ENCODE measurements around the gene KRTAP3-3.
"Not testable (repeated sequence)": the region's sequence is repeated elsewhere in the genome, so short reads cannot be mapped to it uniquely, and the experiment has no call there.

Gene KRTAP3-3

DNA sequence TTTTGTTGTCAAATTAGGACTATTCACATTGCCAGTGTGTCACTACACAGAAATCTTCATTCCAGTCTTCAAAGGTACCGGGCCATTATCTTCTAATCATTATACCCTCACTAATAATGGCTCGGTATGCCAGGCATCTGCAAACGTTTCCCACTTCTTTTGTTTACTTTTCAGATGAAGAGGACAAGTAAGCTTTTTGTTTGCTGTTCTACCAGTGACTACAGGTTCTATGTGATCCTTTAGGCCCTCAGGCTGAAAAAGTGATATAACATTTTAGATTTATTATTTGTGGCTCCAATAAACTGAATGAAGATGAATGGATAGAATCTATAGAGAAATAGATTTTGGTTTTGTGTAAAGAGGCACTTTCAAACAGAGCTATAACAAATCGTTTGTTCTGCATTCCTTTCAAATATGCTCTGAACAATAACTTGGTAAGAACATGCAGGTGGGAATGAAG is 15.4 kb upstream of the KRTAP3-3 start:
- no peak overlapping the region for H3K27ac ChIP-seq

DNA sequence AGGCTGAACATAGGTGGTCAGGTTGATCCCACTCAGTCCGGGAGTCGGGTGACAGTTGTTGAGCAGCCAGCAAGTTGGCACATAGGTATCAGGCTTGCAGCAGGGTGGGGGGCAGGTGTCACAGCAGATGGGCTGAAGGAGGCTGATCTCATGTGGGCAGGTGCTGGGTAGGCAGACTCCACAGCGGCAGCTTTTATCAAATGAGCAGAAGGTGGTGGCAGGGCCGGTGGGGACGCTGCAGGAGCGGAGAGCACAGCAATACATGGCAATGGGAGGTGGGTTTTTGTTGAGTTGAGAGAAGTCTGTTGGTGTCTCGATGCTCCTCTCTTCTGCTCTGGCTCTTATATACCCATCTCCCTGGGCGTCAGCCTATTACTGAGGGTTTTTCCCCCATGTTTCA is 14.8 kb upstream of the KRTAP3-3 start, which contains the start of gene KRTAP3-1:
Gene KRTAP3-1, minus strand, starts transcription at position 318 of the 400 bp plus-strand sequence. Its CDS starts 54 bp downstream, at position 264.
- no peak within 1 kb of the TSS for H3K27ac ChIP-seq
- H3K4me3 ChIP-seq: no peak within 1 kb of the TSS

More for the DNA sequence above, 15.4 kb upstream of the KRTAP3-3 start:
- no peak overlapping the region for H3K4me3 ChIP-seq

DNA sequence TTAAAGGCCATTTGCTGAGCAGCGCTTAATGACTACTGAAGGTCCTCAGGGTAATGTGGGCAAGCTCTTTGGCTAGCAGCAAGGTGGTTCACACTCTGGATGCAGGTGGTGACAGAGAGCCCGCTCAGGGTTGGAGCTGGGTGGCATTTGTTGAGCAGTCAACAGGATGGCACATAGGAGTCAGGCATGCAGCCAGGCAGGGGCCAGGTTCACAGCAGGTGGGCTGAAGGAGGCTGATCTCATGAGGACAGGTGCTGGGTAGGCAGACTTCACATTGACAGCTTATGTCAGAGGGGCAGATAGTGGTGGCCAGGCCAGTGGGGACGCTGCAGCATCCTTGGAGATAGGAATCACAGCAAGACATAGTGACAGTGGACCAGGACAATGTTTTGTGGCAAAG is 10.4 kb upstream of the KRTAP3-3 start:
- Histone ChIP-seq H3K4me3 (no peak overlapping the region), H3K27ac (no peak overlapping the region)

DNA sequence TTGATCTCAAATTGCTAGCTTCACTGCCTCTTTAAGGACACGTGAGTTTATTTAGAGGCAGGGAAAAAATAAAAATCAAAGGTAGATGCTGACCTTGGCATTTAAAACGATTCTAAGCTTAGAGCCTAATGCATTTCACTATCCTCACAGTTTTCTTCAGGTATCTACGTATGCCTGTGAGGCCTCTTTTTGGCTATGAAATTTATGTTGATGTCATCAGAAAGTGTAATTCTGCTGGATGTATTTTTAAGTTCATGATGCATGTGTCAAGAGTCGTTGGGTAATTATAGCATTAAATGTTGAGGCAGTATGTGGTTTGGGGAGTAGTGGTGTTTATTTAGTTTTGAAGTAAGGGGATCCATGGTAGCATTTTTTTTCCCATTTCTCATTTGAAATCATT is 10.0 kb upstream of the KRTAP3-3 start:
- H3K27ac ChIP-seq: no peak overlapping the region
- no peak overlapping the region for H3K4me3 ChIP-seq

DNA sequence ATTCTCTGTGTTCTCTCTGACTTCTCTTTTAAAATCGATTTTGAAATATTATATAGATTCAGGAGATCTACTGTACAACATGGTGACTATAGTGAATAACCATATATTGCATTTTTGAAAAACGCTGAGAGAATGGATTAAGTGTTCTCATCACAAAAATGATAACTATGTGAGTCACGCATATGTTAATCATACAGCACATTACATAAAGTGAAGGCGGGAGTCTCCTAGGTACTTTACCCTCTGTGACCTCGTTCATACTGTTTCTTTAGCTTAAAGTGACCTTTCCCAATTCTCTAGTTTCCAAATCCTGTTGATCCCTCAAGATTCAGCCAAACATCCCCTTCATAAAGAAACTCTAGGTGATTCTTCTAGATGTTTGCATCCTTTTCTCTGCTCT is 8.8 kb upstream of the KRTAP3-3 start:
- Histone ChIP-seq H3K27ac (no peak overlapping the region), H3K4me3 (no peak overlapping the region)

DNA sequence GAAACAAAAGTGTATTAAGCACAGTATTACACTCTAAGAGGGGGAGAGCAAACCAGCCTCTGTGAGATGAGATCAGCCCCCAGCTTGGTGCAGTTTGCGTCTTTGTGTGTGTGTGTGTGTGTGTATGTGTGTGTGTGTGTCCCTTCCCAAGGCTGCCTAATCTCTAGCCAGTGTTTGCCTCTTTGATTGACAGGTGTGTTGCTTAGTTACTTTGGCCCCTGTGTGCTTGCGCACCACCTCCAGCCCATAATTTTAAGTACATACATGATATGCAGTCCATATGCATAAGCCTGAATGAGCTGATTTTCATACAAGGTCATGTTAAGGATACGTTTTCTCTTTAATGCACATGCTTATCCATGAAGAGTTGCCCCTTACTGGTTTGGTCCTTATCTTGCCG is 7.8 kb upstream of the KRTAP3-3 start:
- Histone ChIP-seq H3K4me3 (no peak overlapping the region), H3K27ac (no peak overlapping the region)

DNA sequence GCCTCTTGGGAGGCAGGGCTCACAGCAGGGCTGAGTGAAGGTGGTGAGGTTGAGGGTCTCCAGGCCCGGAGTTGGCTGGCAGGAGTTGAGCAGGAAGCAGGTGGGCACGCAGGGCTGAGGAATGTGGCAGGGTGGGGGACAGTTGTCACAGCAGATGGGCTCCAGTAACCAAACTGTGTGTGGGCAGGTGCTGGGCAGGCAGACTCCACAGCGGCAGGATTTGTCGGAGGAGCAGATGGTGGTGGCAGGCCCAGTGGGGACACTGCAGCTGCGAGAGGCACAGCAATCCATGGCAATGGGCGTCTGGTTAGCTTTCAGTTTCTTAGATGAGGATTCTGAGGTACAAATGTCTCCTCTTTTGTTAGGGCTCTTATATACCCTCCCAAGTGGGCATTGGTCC is 5.6 kb upstream of the KRTAP3-3 start, which contains the start of gene KRTAP3-2:
Gene KRTAP3-2, minus strand, starts transcription at position 344 of the 400 bp plus-strand sequence. Its CDS starts 53 bp downstream, at position 291.
- H3K4me3 ChIP-seq, H3K27ac ChIP-seq: not testable (repeated sequence)

DNA sequence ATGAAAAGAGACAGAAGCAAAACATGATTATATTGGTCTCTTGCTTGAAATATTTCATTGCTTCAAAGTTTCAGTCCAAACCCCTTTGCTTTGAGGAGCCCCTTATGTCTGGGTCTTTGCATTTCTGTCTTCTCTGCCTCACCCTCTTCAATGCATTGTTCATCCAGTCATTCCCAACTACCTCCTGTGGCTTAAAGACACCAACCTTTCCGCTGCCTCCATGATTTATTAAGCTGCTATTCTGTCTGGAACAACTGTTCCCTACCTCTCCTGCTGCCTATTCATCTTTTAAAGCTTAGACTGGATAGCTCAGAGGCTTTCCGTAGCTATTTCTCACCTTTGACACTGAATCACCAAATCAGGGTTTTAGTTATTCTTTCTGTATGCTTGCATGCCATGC is 3.4 kb upstream of the KRTAP3-3 start:
- Histone ChIP-seq H3K27ac (no peak overlapping the region), H3K4me3 (no peak overlapping the region)

DNA sequence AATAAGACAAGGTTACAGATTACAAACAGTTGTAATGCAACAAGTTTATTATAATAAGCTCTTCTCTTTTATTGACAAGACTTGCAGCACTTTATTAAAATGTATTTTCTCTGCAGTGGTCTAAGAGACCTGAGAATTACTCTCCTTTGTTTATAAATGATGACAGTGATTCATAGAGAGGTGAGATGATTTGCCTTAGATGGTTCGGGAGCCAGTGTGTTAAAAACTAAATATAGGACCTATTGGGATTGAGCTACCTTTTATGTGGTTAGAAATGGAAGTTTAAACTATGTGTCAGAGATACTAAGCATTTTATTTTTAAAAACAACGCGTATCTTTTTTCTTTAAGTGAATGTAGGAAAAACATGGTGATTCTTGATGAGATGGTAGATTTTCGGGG is 2.9 kb upstream of the KRTAP3-3 start:
- no peak overlapping the region for H3K4me3 ChIP-seq

DNA sequence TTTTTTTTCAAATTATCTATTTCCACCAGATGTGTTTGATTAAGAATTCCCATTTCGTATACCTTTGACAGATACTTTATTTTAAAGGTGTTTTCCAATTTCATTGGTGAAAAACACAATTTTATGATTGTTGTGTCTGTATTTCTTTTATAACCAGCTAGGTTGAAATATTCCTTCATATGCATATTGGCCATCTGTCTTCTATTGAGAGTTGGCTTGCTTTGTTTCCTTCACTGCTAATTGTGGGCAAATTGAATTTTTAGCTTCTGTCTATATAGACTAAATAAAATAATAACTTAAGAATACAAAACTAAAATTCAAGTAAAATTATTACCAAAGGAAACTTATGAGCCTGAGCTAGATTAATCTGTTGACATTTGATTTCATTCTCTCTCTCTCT is 1.2 kb upstream of the KRTAP3-3 start:
- no peak overlapping the region for H3K27ac ChIP-seq

More for the DNA sequence above, 2.9 kb upstream of the KRTAP3-3 start:
- no peak overlapping the region for H3K27ac ChIP-seq

DNA sequence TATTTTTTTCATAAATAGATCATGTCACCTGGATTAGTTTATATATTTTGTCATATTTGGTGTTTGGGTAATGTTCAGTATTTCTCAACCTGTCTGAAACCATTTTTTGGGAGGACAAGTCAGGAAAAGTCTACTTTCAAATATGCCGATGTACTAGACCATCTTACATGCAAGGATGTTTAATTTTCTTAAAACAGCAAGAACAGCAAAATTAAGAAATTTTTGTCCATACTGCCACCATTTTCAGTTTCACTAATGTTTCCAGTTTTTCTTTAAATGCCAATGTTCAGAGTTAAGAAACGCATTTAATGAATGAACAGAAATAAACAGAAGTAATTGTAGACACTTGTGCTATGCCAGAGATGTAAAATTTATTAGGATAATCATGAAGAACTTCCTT is 880 bp downstream of the KRTAP3-3 start:
- Histone ChIP-seq H3K27ac (no peak overlapping the region), H3K4me3 (no peak overlapping the region)

More for the DNA sequence above, 1.2 kb upstream of the KRTAP3-3 start:
- H3K4me3 ChIP-seq: no peak overlapping the region

DNA sequence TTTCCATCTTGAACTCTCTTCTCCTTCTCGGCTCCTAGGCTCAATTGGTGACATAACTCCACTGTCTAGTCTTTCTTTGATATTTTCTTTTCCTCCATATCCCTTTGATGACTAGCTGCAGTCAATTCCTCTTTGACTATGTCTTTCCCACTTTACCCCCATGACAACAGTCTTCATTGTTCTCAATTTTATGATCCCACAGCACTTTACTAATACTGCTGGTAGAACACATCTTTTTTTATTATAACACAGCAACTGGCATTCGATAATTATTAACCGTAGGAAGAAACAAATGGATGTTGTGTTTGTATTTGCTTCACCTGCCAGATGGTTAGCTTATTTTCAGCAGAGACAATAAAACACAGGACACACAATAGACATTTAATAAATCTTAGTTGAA is 1.3 kb downstream of the KRTAP3-3 start:
- Histone ChIP-seq H3K4me3 (no peak overlapping the region), H3K27ac (no peak overlapping the region)

DNA sequence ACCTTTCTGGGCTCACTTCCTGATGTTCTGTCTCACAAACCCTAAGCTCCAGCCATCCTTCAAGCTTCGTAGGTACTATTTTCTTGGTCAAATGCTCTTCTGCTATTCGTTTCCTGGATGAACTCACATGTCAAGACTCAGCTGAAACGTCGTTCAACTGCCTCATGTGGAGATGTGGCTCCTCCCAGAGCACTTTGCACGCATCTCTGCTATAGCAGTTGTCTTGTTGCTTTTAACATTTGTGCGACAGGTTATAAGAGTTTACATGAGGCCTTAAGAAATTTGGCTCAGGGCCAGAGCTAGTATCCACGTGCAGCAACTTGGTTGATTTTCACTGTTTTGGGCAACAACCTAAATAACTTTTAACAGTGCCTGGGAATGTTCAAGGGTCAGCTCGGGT is 7.0 kb downstream of the KRTAP3-3 start:
- Histone ChIP-seq H3K4me3 (no peak overlapping the region), H3K27ac (no peak overlapping the region)

DNA sequence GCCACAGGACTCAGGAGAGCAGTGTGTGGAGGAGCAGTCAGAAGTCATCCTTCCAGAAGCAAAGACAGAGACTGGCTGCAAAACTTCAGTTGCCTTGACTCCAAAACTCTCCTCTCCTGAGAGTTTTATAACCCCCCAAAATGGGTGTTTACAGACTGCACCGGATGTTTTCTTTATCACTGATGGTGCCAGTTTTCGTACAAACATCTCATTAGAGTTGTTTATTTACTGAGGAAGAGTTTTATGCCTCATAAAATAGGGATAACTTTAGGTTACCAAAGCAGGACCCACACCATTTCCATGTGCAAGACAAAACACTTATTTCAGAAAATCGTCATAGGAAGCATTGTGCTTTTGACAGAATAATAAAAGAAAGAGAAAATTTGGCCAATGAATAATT is 9.7 kb downstream of the KRTAP3-3 start, which contains the start of gene KRT40:
Gene KRT40, minus strand, starts transcription at position 101 of the 400 bp plus-strand sequence. Its CDS starts 53 bp downstream, at position 48.
- Histone ChIP-seq H3K27ac (no peak within 1 kb of the TSS), H3K4me3 (no peak within 1 kb of the TSS)

DNA sequence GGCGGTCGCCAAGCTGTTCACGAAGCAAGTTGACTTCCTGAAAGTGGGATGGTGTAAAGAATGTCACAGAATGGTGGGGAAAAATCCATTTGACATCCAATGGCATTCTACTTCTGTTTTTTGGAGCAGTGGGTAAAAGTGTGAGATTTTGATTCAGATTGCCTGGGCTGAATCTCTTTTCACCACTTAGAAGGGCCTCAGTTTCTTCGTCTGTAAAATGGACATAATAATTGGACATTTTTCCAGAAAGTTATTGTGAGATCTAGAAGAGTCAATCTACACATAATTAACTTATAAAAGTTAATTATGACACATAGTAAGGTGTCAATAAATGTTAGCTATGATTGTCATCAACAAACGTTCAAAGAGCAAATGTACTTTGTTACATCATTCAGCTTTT is 12.8 kb downstream of the KRTAP3-3 start:
- no peak overlapping the region for H3K4me3 ChIP-seq
- no peak overlapping the region for H3K27ac ChIP-seq

DNA sequence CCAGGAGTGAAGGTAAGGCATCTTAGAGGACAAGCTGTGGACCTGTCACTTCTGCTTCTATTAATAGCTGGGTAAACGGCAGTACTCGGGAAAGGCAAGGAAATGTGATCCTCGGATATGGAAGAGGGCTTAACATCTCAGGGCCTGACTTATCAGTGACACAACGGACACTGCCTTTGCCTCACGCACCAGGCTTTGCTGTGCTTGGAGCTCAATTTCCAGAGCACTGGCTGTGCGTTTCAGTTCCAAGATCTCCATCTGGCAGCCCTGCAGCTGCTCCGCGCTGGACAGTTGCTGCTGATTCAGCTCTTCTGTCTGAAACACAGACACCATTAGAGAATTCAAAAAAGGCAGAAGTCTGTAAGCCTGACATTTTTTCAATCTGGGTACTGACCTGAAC is 13.4 kb downstream of the KRTAP3-3 start:
- no peak overlapping the region for H3K27ac ChIP-seq
- H3K4me3 ChIP-seq: no peak overlapping the region

DNA sequence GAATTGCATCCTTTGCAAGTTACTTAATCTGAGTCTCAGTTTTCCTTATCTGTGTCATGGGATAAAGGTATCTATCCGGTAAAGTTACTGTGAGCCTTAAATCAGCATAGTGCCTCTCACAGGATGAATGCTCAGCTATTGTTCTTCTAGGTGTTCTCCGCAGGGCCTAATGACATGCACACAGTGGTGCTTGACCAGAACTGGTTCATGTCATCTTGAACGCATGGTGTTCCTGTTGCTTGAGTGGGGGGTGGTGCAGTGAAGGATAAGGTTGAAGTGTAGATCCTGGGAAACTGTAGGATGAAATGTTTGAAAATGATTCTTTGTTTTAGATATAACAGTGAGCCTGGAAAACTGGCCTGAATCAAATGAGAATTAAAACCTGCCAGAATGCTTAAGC is 13.8 kb downstream of the KRTAP3-3 start:
- Histone ChIP-seq H3K4me3 (no peak overlapping the region), H3K27ac (no peak overlapping the region)

DNA sequence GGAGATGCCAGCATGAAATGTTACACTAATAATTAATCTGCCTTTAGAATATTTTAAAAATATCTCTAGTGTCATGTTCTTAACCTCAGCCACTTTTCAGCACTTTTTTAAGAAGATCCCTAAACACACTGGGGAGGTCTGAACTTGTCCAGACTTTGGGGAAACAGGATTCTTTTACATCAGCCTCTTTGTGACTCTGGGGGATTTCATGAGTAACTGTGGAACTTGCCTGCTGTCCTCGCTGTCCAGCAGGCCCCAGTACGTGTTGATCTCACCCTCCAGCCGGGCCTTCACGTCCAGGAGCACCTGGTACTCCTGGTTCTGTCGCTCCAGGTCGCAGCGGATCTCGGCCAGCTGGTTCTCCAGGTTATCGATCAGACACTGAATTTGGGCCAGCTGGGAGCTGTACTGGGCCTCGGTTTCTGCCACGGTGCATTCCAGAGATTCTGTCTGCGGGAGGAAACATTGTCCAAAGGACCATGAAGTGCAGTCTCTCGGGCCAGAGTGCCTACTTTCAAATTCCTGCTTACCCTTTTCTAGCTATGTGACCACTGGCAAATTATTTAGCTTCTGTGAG is 15.3 kb downstream of the KRTAP3-3 start:
- Histone ChIP-seq H3K4me3 (no peak overlapping the region), H3K27ac (no peak overlapping the region)

DNA sequence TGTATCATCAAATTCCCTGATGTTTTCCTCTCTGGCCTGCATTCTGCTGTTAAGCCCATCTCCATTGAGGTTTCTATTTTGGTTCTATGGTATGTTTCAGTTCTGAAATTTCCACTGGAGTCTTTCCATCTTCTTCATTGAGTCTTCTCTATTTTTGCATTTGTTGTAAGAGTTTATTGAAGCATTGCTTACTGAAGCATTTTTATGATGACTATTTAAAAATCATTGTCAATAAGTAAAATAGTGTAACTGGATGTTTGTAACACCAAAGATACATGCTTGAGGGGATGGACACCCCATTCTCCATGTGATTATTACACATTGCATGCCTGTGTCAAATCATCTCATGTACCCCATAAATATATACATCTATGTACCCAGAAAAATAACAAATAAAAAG is 18.4 kb downstream of the KRTAP3-3 start:
- Histone ChIP-seq H3K4me3 (no peak overlapping the region), H3K27ac (no peak overlapping the region)

DNA sequence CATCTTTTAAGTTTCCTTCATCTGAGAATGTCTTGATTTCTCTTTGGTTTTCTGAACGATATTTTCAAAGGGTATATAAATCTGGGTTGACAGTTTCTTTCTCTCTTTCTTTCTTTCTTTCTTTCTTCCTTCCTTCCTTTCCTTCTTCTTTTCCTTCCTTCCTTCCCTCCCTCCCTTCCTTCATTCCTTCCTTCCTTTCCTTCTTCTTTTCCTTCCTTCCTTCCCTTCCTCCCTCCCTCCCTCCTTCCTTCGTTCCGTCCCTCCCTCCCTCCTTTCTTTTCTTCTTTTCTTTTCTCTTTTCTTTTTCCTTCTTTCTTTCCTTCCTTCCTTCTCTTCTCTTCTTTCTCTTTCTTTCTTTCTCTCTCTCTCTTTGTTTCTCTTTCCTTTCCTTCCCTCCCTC is 19.6 kb downstream of the KRTAP3-3 start:
- H3K27ac ChIP-seq: no peak overlapping the region
- no peak overlapping the region for H3K4me3 ChIP-seq

DNA sequence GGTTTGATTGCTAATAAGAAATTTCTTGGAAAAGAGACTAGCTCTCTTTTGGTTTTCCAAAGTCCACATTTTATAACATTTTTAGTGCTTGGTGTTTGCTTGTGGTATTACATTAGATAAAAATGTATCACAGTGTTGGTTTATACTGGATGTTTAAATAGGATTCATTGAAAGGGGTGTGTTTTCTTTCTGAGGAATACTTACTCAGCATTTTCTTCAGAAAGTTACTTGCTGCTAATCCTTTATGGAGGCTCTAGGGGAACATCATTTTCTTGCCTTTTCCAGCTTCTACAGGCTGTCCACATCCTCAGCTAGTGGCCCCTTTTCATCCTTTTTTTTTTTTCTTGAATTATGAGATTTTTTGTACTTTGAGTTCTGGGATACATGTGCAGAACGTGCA is 26.4 kb downstream of the KRTAP3-3 start:
- no peak overlapping the region for H3K4me3 ChIP-seq
- H3K27ac ChIP-seq: no peak overlapping the region

DNA sequence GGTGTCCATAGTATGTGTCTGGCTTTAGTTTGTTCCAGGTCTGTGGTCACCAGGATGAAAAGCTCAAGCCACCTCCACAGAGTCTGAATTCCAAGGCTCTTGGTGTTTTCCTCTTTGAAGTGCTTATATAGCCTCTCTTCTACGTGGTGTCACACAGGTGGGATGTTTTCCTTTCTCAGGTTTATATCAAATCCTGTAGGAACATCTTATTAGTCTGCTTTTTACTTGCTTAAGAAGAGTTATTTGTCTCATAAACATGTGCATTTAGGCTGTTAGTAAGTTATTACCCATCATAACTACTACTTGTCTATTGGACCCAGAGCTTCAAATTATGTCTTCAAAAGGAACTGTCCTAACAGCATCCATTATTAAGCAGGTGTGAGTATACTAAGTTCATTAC is 27.1 kb downstream of the KRTAP3-3 start, which contains the start of gene KRT39:
Gene KRT39, minus strand, starts transcription at position 101 of the 400 bp plus-strand sequence. Its CDS starts 92 bp downstream, at position 9.
- no peak within 1 kb of the TSS for H3K27ac ChIP-seq

More for the DNA sequence above, 27.1 kb downstream of the KRTAP3-3 start, which contains the start of gene KRT39:
- H3K4me3 ChIP-seq: no peak within 1 kb of the TSS

All from skin epidermis (tissue), 12 donors.